Karpas-422 (cell line): Measurements from ENCODE around the gene ZDHHC11B. TPM values are rescaled to one million over a fixed set of nuclear protein-coding genes. Genes with fewer than 3 reads are reported as not detected.
"Not testable (repeated sequence)": the region's sequence is repeated elsewhere in the genome, so short reads cannot be mapped to it uniquely, and the experiment has no call there.

ENCODE experiments used
- DNase-seq: peaks from one replicate; pipeline ENCODE4 v3.0.0-alpha.2; 2015
- H2AFZ ChIP-seq: fragments of 200-600 bp; sonication (generic); 2 replicates; pipeline ENCODE4 v1.6.1; 2014; ENCODE audit warnings: antibody characterized with exemption, low read length, mixed read lengths
- H3K27ac ChIP-seq: fragments of 200-600 bp; sonication (generic); 2 replicates; pipeline ENCODE4 v1.5.1; 2014; ENCODE audit warnings: mild to moderate bottlenecking, low read length, moderate library complexity
- H3K27me3 ChIP-seq: fragments of 200-600 bp; sonication (generic); 2 replicates; pipeline ENCODE4 v1.6.1; 2014; ENCODE audit warnings: low read length, mixed read lengths
- H3K36me3 ChIP-seq: fragments of 200-600 bp; sonication (generic); 2 replicates; pipeline ENCODE4 v1.6.1; 2014; ENCODE audit warnings: low read length, mixed read lengths; ENCODE audit not compliant: insufficient read depth
- H3K4me1 ChIP-seq: fragments of 200-600 bp; sonication (generic); 2 replicates; pipeline ENCODE4 v1.6.1; 2014; ENCODE audit warnings: mild to moderate bottlenecking, low read length, mixed read lengths
- H3K4me2 ChIP-seq: fragments of 200-600 bp; sonication (generic); 2 replicates; pipeline ENCODE4 v1.6.1; 2014; ENCODE audit warnings: low read length, low read depth, mild to moderate bottlenecking; ENCODE audit not compliant: poor library complexity, severe bottlenecking
- H3K4me3 ChIP-seq: fragments of 200-600 bp; sonication (generic); 2 replicates; pipeline ENCODE4 v1.5.1; 2014; ENCODE audit warnings: mild to moderate bottlenecking, antibody characterized with exemption, low read length, mixed read lengths
- H3K79me2 ChIP-seq: fragments of 200-600 bp; sonication (generic); 2 replicates; pipeline ENCODE4 v1.6.1; 2014; ENCODE audit warnings: mild to moderate bottlenecking, low read length, mixed read lengths
- H3K9ac ChIP-seq: fragments of 200-600 bp; sonication (generic); 2 replicates; pipeline ENCODE4 v1.6.0; 2014; ENCODE audit warnings: low read length
- H3K9me2 ChIP-seq: fragments of 200-600 bp; sonication (generic), shearing (Covaris generic); replicated peaks from 2 replicates; pipeline ENCODE4 v1.6.0; 2014; ENCODE audit warnings: mild to moderate bottlenecking, low read length, moderate library complexity; ENCODE audit not compliant: insufficient read depth
- H3K9me3 ChIP-seq: fragments of 300-700, 200-600 bp; sonication (generic); 2 replicates; pipeline ENCODE4 v1.6.1; 2014; ENCODE audit warnings: low read length, mixed read lengths
- H4K20me1 ChIP-seq: fragments of 200-600 bp; sonication (generic); 2 replicates; pipeline ENCODE4 v1.6.1; 2014; ENCODE audit warnings: mild to moderate bottlenecking, antibody characterized with exemption, low read length, low read depth; ENCODE audit not compliant: insufficient read depth
- total RNA-seq: library from RNA; depleted of rRNA; stranded (reverse); fragments of >200 nt; shearing (Covaris generic); gene quantifications from 2 replicates; pipeline ENCODE4 v1.2.3, GENCODE V29; 2014; ENCODE audit warnings: low replicate concordance

The ZDHHC11B gene
- total RNA-seq, 1 experiment from 2014 or later, result 0.34 TPM

- H3K27me3 ChIP-seq, H3K9me3 ChIP-seq, H3K79me2 ChIP-seq, DNase-seq, H2AFZ ChIP-seq, H3K4me3 ChIP-seq, H3K9me2 ChIP-seq, H3K4me2 ChIP-seq, H3K36me3 ChIP-seq, H4K20me1 ChIP-seq, H3K9ac ChIP-seq: not testable (repeated sequence)
- H3K27ac ChIP-seq, result peak overlapping the region; percentile 76
- peaks cover 24% of the 10 kb centered on the region for H3K4me1 ChIP-seq
Observed at GRCh38 chr5:715636-716035, 68.9 kb downstream of the ZDHHC11B start.

GRCh38 chr5:714215-715118, 70.1 kb downstream of the ZDHHC11B start:
- not testable (repeated sequence) for H3K36me3 ChIP-seq, H3K4me3 ChIP-seq, H3K9me2 ChIP-seq, H3K27me3 ChIP-seq, H3K9ac ChIP-seq, H2AFZ ChIP-seq, H3K79me2 ChIP-seq, H4K20me1 ChIP-seq, H3K9me3 ChIP-seq
- Histone ChIP-seq H3K4me2 (peak overlapping the region; percentile 35), H3K4me1 (peaks cover 24% of the 10 kb centered on the region), H3K27ac (peak overlapping the region; percentile 88)
- peak; percentile 58 for DNase-seq

GRCh38 chr5:713686-714085, 70.8 kb downstream of the ZDHHC11B start:
- DNase-seq, result peak; percentile 46
- H3K79me2 ChIP-seq, H3K9me3 ChIP-seq, H3K27me3 ChIP-seq, H3K9me2 ChIP-seq, H2AFZ ChIP-seq, H4K20me1 ChIP-seq, H3K36me3 ChIP-seq, H3K9ac ChIP-seq, H3K4me3 ChIP-seq: not testable (repeated sequence)
- H3K27ac ChIP-seq, result peak overlapping the region; percentile 88
- H3K4me2 ChIP-seq, result peak overlapping the region; percentile 35
- peaks cover 24% of the 10 kb centered on the region for H3K4me1 ChIP-seq

- H3K4me3 ChIP-seq, H3K79me2 ChIP-seq, H3K4me2 ChIP-seq, DNase-seq, H3K4me1 ChIP-seq, H3K9me2 ChIP-seq, H4K20me1 ChIP-seq, H2AFZ ChIP-seq, H3K9me3 ChIP-seq, H3K27ac ChIP-seq, H3K27me3 ChIP-seq, H3K36me3 ChIP-seq, H3K9ac ChIP-seq: not testable (repeated sequence)
Observed at GRCh38 chr5:708848-709517, 75.5 kb downstream of the ZDHHC11B start.

GRCh38 chr5:708374-708773, 76.2 kb downstream of the ZDHHC11B start:
- H3K4me3 ChIP-seq, H3K79me2 ChIP-seq, H3K36me3 ChIP-seq, H3K9me2 ChIP-seq, H4K20me1 ChIP-seq, H3K9me3 ChIP-seq, DNase-seq, H3K4me1 ChIP-seq, H3K27me3 ChIP-seq, H3K4me2 ChIP-seq, H3K9ac ChIP-seq, H2AFZ ChIP-seq, H3K27ac ChIP-seq: not testable (repeated sequence)

GRCh38 chr5:706127-706526, 78.4 kb downstream of the ZDHHC11B start:
- DNase-seq, H3K4me3 ChIP-seq, H3K9ac ChIP-seq, H3K4me2 ChIP-seq, H4K20me1 ChIP-seq, H3K36me3 ChIP-seq, H3K9me2 ChIP-seq, H3K27ac ChIP-seq, H3K27me3 ChIP-seq, H3K9me3 ChIP-seq, H3K79me2 ChIP-seq, H2AFZ ChIP-seq, H3K4me1 ChIP-seq: not testable (repeated sequence)

GRCh38 chr5:696753-697702, 87.5 kb downstream of the ZDHHC11B start:
- H2AFZ ChIP-seq, H3K79me2 ChIP-seq, DNase-seq, H3K4me3 ChIP-seq, H4K20me1 ChIP-seq, H3K27me3 ChIP-seq, H3K4me1 ChIP-seq, H3K36me3 ChIP-seq, H3K4me2 ChIP-seq, H3K9ac ChIP-seq, H3K27ac ChIP-seq, H3K9me3 ChIP-seq, H3K9me2 ChIP-seq: not testable (repeated sequence)

GRCh38 chr5:696191-696590, 88.3 kb downstream of the ZDHHC11B start:
- H3K79me2 ChIP-seq, H3K27ac ChIP-seq, H3K4me1 ChIP-seq, H3K36me3 ChIP-seq, H3K4me2 ChIP-seq, H3K27me3 ChIP-seq, H3K9me3 ChIP-seq, H2AFZ ChIP-seq, H3K9ac ChIP-seq, H3K9me2 ChIP-seq, H3K4me3 ChIP-seq, H4K20me1 ChIP-seq: not testable (repeated sequence)
- peak; percentile 27 for DNase-seq
